PFSK-1 (cell line): ENCODE measurements around the gene RMND1.

ENCODE experiments used
- FOXP2 ChIP-seq: optimal IDR thresholded peaks from 2 replicates; pipeline ENCODE3; 2011; ENCODE audit warnings: borderline replicate concordance, control low read depth, inconsistent platforms; ENCODE audit not compliant: insufficient read depth; ENCODE audit errors: extremely low read length, extremely low read depth
- POLR2AphosphoS5 ChIP-seq: IDR thresholded peaks from 2 replicates; pipeline ENCODE4 v1.6.1; 2012; ENCODE audit warnings: low read depth, mild to moderate bottlenecking, control low read depth, low read length, moderate library complexity
- TAF1 ChIP-seq: IDR thresholded peaks from 2 replicates; pipeline ENCODE4 v1.6.1; 2012; ENCODE audit warnings: low read length, control low read depth, borderline replicate concordance; ENCODE audit not compliant: insufficient read depth
- TF ChIP-seq, protein P1 (sequence below), 2 experiments: IDR thresholded peaks; 2 replicates each; pipeline versions ENCODE4 v1.6.1 to v1.8.0; 2011 to 2012; ENCODE audit warnings: low read depth in 2 of 2, low read length in 2 of 2, control low read depth in 1 of 2, inconsistent platforms in 1 of 2, mild to moderate bottlenecking in 1 of 2, moderate library complexity in 1 of 2; ENCODE audit not compliant: insufficient read depth in 1 of 2

DNA sequence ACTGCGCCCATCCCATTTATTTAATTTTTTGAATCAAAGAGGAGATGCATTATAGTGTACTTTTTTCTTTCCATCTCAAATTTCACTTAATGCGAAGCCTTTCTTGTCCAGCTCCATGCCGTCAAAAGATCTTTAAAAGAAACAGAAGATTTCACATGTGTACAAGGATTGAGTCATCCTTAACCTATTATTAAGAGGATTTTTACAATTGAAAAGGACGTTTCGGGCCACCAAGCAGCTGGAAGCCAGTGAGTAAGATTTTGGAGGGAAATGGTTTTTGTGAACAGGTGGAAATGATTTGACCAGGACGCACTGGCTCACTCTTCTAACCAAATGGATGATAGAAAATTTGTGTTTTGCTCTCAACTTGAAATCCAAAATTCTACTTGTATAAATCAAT lies 26.7 kb upstream of the RMND1 start:
- TF ChIP-seq FOXP2 (no peak), POLR2AphosphoS5 (no peak), TAF1 (no peak)
- TF ChIP-seq, protein P1, sequence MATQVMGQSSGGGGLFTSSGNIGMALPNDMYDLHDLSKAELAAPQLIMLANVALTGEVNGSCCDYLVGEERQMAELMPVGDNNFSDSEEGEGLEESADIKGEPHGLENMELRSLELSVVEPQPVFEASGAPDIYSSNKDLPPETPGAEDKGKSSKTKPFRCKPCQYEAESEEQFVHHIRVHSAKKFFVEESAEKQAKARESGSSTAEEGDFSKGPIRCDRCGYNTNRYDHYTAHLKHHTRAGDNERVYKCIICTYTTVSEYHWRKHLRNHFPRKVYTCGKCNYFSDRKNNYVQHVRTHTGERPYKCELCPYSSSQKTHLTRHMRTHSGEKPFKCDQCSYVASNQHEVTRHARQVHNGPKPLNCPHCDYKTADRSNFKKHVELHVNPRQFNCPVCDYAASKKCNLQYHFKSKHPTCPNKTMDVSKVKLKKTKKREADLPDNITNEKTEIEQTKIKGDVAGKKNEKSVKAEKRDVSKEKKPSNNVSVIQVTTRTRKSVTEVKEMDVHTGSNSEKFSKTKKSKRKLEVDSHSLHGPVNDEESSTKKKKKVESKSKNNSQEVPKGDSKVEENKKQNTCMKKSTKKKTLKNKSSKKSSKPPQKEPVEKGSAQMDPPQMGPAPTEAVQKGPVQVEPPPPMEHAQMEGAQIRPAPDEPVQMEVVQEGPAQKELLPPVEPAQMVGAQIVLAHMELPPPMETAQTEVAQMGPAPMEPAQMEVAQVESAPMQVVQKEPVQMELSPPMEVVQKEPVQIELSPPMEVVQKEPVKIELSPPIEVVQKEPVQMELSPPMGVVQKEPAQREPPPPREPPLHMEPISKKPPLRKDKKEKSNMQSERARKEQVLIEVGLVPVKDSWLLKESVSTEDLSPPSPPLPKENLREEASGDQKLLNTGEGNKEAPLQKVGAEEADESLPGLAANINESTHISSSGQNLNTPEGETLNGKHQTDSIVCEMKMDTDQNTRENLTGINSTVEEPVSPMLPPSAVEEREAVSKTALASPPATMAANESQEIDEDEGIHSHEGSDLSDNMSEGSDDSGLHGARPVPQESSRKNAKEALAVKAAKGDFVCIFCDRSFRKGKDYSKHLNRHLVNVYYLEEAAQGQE (IDR thresholded peaks at IDR 0.05; ENCODE audit: insufficient read depth in 1 of 2, low read depth in 2 of 2, low read length in 2 of 2), result no peak
